Measurements from ENCODE around the gene HOXA11.

Gene HOXA11

DNA sequence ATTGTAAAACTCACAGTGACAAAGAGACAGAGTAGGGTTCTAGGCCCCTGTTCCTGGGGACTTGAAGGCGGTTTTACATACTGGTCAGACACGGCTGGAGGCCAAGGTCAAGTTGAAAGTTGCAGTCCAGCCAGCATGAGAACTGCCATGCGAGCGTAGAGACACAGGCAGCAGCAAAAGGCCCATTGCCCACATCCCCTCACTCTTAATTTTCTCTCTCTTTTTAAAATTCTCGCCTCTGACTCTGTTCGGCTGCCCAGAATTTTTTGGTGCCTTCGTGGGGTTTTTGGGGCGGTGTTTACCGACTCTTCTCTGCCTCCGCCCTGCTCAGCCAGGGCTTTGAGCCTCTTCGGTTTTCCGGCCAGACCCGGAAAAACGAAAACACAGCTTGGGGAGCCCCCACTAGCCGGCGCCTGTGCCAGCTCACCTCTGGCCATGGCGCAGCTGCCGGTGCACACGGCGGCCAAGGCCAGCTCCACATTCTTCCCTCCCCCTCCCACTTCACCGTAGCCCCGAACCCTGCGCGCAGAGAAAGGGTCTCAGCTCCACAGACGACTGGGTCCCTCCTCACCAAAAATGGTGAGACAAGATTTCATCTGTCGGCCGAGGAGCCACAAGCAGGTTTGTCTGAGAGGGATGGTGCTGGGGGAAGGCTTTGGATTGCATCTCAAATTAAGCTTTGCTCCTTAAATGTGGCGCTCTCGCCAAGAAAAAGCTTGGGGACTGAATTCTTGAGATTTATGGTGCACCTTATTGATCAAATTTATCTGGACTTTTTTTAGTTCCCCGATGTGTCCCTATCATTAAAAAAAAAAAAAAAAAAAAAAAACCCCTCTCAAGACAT is 17.2 kb upstream of the HOXA11 start:
- H3K9me3 Mint-ChIP-seq, result no peaks in the 10 kb centered on the region
- H3K27ac Mint-ChIP-seq, result no peak overlapping the region
- H3K36me3 Mint-ChIP-seq (ENCODE audit: low read depth), result peaks cover 2% of the 10 kb centered on the region
- H3K4me1 Mint-ChIP-seq (ENCODE audit: low read depth), result no peaks in the 10 kb centered on the region
- peaks cover 90% of the 10 kb centered on the region for H3K27me3 Mint-ChIP-seq (ENCODE audit: low read depth)
- DNase-seq (ENCODE audit: low spot score), result no peak
- no peak overlapping the region for H3K4me3 Mint-ChIP-seq

GRCh38 chr7:27201580-27202017 is 16.6 kb upstream of the HOXA11 start:
- Mint-ChIP-seq H3K27me3 (ENCODE audit: low read depth) (peaks cover 91% of the 10 kb centered on the region), H3K9me3 (no peaks in the 10 kb centered on the region), H3K36me3 (ENCODE audit: low read depth) (peaks cover 2% of the 10 kb centered on the region), H3K4me3 (no peak overlapping the region), H3K27ac (no peak overlapping the region), H3K4me1 (ENCODE audit: low read depth) (no peaks in the 10 kb centered on the region)
- DNase-seq (ENCODE audit: low spot score), result no peak

- H3K36me3 Mint-ChIP-seq (ENCODE audit: low read depth), result peaks cover 2% of the 10 kb centered on the region
- peak overlapping the region; percentile 62 for H3K27ac Mint-ChIP-seq
- no peaks in the 10 kb centered on the region for H3K9me3 Mint-ChIP-seq
- H3K27me3 Mint-ChIP-seq (ENCODE audit: low read depth), result peaks cover 89% of the 10 kb centered on the region
- no peaks in the 10 kb centered on the region for H3K4me1 Mint-ChIP-seq (ENCODE audit: low read depth)
- no peak for DNase-seq (ENCODE audit: low spot score)
- peak overlapping the region; percentile 29 for H3K4me3 Mint-ChIP-seq
These were observed 15.9 kb upstream of the HOXA11 start for GRCh38 chr7:27200761-27201579.

DNA sequence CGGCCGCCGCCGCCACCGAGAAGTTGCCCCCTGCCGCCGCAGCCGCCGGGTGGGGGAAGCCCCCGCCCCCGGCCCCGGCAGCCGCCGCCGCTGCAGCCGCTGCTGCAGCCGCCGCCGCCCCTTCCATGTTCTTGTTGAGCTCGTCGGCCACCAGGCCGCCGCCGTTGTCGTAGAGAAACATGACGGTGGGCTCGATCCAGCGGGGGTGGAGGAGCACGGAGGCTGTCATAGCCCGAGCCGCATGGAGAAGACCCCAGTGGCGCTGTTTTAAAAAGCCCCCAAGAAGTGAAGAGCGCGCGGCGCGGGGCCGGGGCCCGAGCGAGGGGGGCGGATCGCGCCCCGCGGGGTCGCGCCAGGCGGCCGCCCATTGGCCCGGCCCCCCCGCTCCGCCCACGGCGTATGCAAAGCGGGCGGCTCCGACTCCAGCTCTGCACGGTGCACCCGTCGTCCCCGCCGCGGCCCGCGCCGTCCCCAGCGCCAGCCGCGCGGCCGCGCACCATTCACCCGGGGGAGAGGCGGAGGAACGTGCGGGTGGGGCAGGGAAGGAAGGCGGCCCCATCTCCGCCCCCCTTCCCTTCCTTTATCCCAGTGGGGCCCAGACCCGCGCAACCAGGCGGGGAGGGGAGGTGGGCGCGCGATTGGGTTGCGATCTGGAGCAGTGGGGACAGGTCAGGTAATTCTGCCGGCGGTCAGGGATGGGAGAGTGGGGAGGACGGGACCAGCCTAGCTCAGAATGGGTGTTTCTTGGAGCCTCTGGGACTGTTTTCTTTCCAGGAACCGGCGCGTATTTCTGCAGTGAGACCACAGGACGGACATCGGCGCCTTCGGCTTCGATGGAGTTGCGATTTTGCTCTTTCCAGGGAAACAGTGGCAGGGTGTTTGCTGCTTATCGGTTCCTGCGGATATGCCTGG is 15.1 kb upstream of the HOXA11 start, which contains the start of gene HOXA13:
TSS of gene HOXA13 (minus strand) at position 243 of the 912 bp plus-strand sequence. CDS start at position 229, 14 bp downstream.
- H3K36me3 Mint-ChIP-seq (ENCODE audit: low read depth), result peaks cover 2% of the 10 kb centered on the region
- no peaks in the 10 kb centered on the region for H3K4me1 Mint-ChIP-seq (ENCODE audit: low read depth)
- no peak for DNase-seq (ENCODE audit: low spot score)
- peak within 1 kb of the TSS; percentile 62 for H3K27ac Mint-ChIP-seq
- H3K4me3 Mint-ChIP-seq, result peak within 1 kb of the TSS; percentile 36
- H3K9me3 Mint-ChIP-seq, result no peaks in the 10 kb centered on the region
- peaks cover 86% of the 10 kb centered on the region for H3K27me3 Mint-ChIP-seq (ENCODE audit: low read depth)

- DNase-seq (ENCODE audit: low spot score), result no peak
- H3K27me3 Mint-ChIP-seq (ENCODE audit: low read depth), result peaks cover 85% of the 10 kb centered on the region
- H3K36me3 Mint-ChIP-seq (ENCODE audit: low read depth), result peaks cover 2% of the 10 kb centered on the region
- no peaks in the 10 kb centered on the region for H3K9me3 Mint-ChIP-seq
- H3K27ac Mint-ChIP-seq, result no peak overlapping the region
- no peaks in the 10 kb centered on the region for H3K4me1 Mint-ChIP-seq (ENCODE audit: low read depth)
- H3K4me3 Mint-ChIP-seq, result peak overlapping the region; percentile 15
These were observed 14.1 kb upstream of the HOXA11 start for GRCh38 chr7:27198871-27199801.

- H3K27me3 Mint-ChIP-seq (ENCODE audit: low read depth), result peaks cover 85% of the 10 kb centered on the region
- peak overlapping the region; percentile 9 for H3K27ac Mint-ChIP-seq
- H3K4me1 Mint-ChIP-seq (ENCODE audit: low read depth), result no peaks in the 10 kb centered on the region
- no peak for DNase-seq (ENCODE audit: low spot score)
- no peak overlapping the region for H3K4me3 Mint-ChIP-seq
- H3K9me3 Mint-ChIP-seq, result no peaks in the 10 kb centered on the region
- H3K36me3 Mint-ChIP-seq (ENCODE audit: low read depth), result peaks cover 2% of the 10 kb centered on the region
These were observed 13.3 kb upstream of the HOXA11 start for GRCh38 chr7:27198138-27198841.

DNA sequence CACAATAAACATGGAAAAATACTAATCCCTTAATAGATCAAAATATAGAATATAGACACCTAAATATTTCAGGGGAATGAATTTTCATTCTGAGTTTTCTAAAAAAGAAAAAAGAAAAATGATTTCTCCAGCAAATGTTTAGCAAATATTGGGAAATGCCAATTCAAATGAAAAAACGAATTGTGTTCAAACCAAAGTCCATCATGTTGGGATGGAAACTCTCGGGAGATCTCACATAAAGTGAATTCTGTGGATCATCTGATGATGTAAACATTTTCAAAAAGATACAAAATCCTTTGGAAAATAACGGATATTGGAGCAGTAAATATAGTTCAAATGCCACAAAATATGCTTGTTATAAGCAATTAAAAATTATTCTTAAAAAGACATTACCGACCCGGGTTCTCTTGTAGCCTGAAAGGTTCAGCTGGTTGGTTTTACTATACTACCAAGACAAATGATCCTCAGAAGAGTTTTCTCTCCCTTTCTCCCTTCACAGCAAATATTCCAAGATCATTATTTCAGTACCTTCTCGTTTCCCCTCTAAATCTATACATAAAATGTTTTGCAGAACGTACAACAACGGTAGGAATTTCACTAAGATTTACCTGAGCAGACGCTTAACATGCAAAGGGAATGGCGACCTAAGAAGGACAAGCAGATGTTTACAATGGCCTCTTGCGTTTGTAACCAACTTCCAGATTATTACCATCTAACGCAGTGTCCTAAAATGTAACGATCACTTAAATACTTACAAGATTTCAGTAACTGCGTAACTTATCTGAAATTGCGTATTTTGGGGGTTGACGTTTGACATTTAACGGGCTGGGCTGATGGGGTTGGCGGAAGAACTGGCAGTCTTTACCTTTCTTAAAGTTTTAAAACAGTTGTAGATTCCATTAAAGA is 12.4 kb upstream of the HOXA11 start:
- Mint-ChIP-seq H3K4me3 (no peak overlapping the region), H3K27me3 (ENCODE audit: low read depth) (peaks cover 82% of the 10 kb centered on the region), H3K27ac (no peak overlapping the region), H3K36me3 (ENCODE audit: low read depth) (peaks cover 2% of the 10 kb centered on the region), H3K9me3 (no peaks in the 10 kb centered on the region), H3K4me1 (ENCODE audit: low read depth) (no peaks in the 10 kb centered on the region)
- DNase-seq (ENCODE audit: low spot score), result no peak

DNA sequence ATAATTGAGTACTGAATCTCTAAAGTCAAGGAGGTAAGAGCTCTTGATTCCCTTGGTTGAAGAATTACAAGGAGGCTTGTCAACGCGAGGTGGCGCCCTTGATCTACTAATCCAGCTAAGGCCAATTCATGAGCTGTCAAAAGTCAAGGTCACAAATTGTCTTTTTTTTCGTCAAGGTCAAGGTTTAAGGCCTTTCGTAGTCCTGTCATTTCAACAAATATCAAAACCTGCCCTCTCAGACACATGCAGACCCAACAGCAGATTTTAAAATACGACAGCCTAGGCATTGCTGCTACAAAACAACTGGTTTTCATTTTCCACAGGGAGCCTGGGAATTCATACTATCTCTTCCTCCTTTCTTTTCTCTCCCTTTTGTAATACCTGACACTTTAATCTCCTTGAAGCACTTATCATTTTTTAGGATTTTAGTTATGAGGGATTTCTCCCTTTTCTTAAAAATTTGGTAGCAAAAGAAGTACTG is 11.3 kb upstream of the HOXA11 start:
- no peaks in the 10 kb centered on the region for H3K4me1 Mint-ChIP-seq (ENCODE audit: low read depth)

GRCh38 chr7:27194686-27195379 is 9.8 kb upstream of the HOXA11 start:
- Mint-ChIP-seq H3K4me1 (ENCODE audit: low read depth) (no peaks in the 10 kb centered on the region), H3K4me3 (no peak overlapping the region), H3K36me3 (ENCODE audit: low read depth) (no peaks in the 10 kb centered on the region), H3K9me3 (no peaks in the 10 kb centered on the region), H3K27me3 (ENCODE audit: low read depth) (peaks cover 84% of the 10 kb centered on the region), H3K27ac (no peak overlapping the region)
- DNase-seq (ENCODE audit: low spot score), result no peak

More for the DNA sequence above, 11.3 kb upstream of the HOXA11 start:
- Mint-ChIP-seq H3K4me3 (no peak overlapping the region), H3K27me3 (ENCODE audit: low read depth) (peaks cover 81% of the 10 kb centered on the region), H3K36me3 (ENCODE audit: low read depth) (peaks cover 2% of the 10 kb centered on the region), H3K9me3 (no peaks in the 10 kb centered on the region), H3K27ac (no peak overlapping the region)
- DNase-seq (ENCODE audit: low spot score), result peak; percentile 47

DNA sequence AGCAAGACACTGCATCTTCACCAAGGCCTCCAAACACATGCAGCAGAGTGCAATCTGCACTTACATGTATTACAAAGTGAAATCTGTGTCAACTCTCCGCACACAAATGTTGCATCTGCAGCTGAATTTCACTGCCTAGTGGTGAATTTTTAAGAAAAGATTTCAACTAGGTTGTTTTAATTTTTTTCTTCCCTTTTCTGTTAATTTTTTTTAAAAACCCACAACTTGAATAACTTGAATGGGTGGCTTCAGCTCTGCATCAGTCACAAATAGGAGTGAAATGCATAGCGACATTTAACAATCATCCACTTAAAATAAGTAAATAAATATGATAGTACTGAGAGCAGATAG is 8.9 kb upstream of the HOXA11 start:
- Mint-ChIP-seq H3K9me3 (no peaks in the 10 kb centered on the region), H3K4me1 (ENCODE audit: low read depth) (no peaks in the 10 kb centered on the region), H3K27me3 (ENCODE audit: low read depth) (peaks cover 89% of the 10 kb centered on the region), H3K27ac (no peak overlapping the region), H3K4me3 (no peak overlapping the region), H3K36me3 (ENCODE audit: low read depth) (no peaks in the 10 kb centered on the region)
- DNase-seq (ENCODE audit: low spot score), result no peak

DNA sequence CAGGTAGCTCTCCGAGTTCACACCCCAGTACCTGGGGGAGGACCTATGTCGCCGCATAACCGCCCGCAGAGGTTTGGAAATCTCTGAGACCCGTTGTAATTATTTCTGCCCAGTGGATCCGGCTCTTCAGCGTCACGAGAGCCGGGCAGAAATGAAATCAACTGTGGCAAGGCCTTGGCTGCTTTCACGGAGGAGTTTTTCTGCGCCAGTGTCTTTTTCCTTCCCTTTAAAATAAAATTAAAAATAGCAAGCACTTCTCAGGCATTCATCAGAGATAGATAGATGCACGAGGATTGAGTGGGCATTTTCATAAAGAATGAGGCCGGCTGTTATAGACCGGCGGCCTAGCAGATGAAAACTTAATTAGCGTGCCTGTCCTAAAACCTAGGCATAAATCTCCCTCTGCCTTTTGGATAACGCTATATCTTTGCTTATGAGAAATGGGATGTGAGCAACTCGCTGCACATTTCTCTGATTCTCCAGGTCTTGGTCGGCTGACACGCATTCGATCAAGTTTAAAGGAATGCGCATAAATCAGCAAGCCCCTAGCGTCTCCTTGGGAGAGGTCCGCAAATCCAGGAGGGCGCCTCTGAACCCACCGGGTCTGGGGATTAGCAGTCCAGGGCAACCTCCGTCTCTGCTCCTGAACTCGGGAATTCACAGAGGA is 8.4 kb upstream of the HOXA11 start:
- peaks cover 2% of the 10 kb centered on the region for H3K36me3 Mint-ChIP-seq (ENCODE audit: low read depth)
- H3K4me1 Mint-ChIP-seq (ENCODE audit: low read depth), result peaks cover 4% of the 10 kb centered on the region
- DNase-seq (ENCODE audit: low spot score), result no peak
- H3K4me3 Mint-ChIP-seq, result no peak overlapping the region
- peak overlapping the region; percentile 49 for H3K27ac Mint-ChIP-seq
- H3K9me3 Mint-ChIP-seq, result no peaks in the 10 kb centered on the region
- H3K27me3 Mint-ChIP-seq (ENCODE audit: low read depth), result peaks cover 89% of the 10 kb centered on the region

Data from T-helper 2 cell treated with Interferon-gamma antibody and Interleukin-4, amounts not matched to agents 5 μg/mL and 100 μg/mL, for 36 hours (primary cell).